ENCODE results near the gene DDX59. TPM values are rescaled to one million over a fixed set of nuclear protein-coding genes. Genes with fewer than 3 reads are reported as not detected.
"Not testable (repeated sequence)": the region's sequence is repeated elsewhere in the genome, so short reads cannot be mapped to it uniquely, and the experiment has no call there.

The DDX59 gene
- total RNA-seq, 1 experiment from 2014 or later: 24.6 TPM

DNA sequence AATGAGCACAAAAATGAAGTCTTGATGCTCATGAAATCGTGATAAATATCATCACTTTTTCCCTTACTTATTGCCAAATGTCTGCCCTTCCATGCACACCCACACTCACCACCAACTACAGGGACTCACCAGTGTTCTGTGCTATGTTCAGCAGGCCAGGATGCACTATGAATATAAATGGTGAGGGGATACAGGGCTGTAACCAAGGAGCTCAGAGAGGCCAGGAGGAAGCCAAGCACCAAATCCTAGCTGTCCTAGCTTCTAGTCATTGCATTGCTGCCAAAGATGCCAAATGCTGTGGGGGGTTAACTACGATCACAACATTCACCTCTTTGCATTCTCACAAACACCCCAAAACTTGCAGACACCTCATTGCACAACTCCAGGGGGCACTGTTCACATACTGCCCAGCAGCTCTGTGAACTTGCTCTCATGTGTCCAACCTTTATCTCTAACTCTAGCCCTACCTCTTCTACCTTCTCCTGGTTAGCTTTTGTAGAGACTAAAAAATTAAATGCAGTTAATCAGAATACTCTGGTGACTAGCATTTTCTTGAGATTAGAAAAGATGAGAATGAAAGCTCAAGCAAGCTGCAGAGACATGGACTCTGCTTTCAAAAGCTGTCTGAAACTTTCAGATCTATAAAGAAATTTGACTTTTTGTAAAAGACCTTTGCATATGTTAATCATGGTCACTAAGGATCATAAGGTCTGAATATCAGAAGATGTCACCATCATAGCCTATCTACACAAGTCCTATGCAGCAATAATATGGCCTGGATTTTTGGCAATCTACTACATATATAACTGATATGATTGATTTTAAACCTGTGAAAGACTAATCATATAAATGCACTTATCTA is 35.2 kb downstream of the DDX59 start:
- intact Hi-C loops (cut with micrococcal nuclease): no loop called here
- no peak overlapping the region for H3K4me3 ChIP-seq (ENCODE audit: low read length)
- H3K27ac ChIP-seq (ENCODE audit: low read length): no peak overlapping the region
- no peaks in the 10 kb centered on the region for H3K36me3 ChIP-seq (ENCODE audit: low read depth, low read length)
- ChIA-PET POLR2A (ENCODE audit: unreplicated experiment) (no interaction called here), CTCF (no interaction called here)
- ATAC-seq (no peak), DNase-seq (no peak)
- no peak overlapping the region for H3K9ac ChIP-seq (ENCODE audit: low read length)
- no peaks in the 10 kb centered on the region for H3F3A ChIP-seq (ENCODE audit: low read length, unreplicated experiment)
- no peak overlapping the region for H2AFZ ChIP-seq (ENCODE audit: low read length)
- no peak for TF ChIP-seq EZH2 (IDR thresholded peaks at IDR 0.05; ENCODE audit: low read length, unreplicated experiment)
- no peak for TF ChIP-seq EZH2phosphoT487 (IDR thresholded peaks at IDR 0.05; ENCODE audit: borderline replicate concordance, low read length)
- TF ChIP-seq, protein P1, sequence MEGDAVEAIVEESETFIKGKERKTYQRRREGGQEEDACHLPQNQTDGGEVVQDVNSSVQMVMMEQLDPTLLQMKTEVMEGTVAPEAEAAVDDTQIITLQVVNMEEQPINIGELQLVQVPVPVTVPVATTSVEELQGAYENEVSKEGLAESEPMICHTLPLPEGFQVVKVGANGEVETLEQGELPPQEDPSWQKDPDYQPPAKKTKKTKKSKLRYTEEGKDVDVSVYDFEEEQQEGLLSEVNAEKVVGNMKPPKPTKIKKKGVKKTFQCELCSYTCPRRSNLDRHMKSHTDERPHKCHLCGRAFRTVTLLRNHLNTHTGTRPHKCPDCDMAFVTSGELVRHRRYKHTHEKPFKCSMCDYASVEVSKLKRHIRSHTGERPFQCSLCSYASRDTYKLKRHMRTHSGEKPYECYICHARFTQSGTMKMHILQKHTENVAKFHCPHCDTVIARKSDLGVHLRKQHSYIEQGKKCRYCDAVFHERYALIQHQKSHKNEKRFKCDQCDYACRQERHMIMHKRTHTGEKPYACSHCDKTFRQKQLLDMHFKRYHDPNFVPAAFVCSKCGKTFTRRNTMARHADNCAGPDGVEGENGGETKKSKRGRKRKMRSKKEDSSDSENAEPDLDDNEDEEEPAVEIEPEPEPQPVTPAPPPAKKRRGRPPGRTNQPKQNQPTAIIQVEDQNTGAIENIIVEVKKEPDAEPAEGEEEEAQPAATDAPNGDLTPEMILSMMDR (conservative IDR thresholded peaks at IDR 0.05; ENCODE audit: low read depth, low read length): peak; percentile 60
- H3K4me2 ChIP-seq (ENCODE audit: low read length): no peak overlapping the region
- no peaks in the 10 kb centered on the region for H4K20me1 ChIP-seq (ENCODE audit: low read length)
- BruUV-seq (replicated peaks): no TSS peak
- no peaks in the 10 kb centered on the region for H3K9me3 ChIP-seq (ENCODE audit: low read length)
- no peaks in the 10 kb centered on the region for H3K9me2 ChIP-seq (replicated peaks; ENCODE audit: low read length)
- H3K4me1 ChIP-seq (ENCODE audit: insufficient read depth, low read length): peaks cover 1% of the 10 kb centered on the region; the same call in 1 of the 2 replicates
- H3K79me2 ChIP-seq (ENCODE audit: low read length): no peaks in the 10 kb centered on the region
- no peaks in the 10 kb centered on the region for H3K27me3 ChIP-seq (ENCODE audit: low read length)

GRCh38 chr1:200631375-200631774 is 38.3 kb downstream of the DDX59 start:
- ChIA-PET POLR2A (ENCODE audit: unreplicated experiment) (no interaction called here), CTCF (no interaction called here)

DNA sequence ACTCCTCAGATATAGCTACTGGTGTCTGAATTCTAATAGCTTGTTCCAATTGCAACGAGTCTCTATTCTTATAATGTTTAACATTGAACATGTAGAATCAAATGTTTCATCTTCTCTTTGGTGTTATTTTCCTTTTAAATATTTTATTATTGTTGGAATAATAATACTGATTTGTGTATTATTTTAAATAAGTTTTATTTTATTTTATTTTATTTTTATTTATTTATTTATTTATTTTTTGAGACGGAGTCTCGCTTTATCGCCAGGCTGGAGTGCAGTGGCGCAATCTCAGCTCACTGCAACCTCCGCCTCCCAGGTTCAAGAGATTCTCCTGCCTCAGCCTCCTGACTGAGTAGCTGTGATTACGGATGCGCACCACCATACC is 39.2 kb downstream of the DDX59 start:
- H3K36me3 ChIP-seq (ENCODE audit: low read depth, low read length); POLR2A ChIA-PET (ENCODE audit: unreplicated experiment); H4K20me1 ChIP-seq (ENCODE audit: low read length); H3K9me2 ChIP-seq (replicated peaks; ENCODE audit: low read length); H3F3A ChIP-seq (ENCODE audit: low read length, unreplicated experiment); ATAC-seq; H3K27me3 ChIP-seq (ENCODE audit: low read length); DNase-seq; H3K4me3 ChIP-seq (ENCODE audit: low read length); H3K79me2 ChIP-seq (ENCODE audit: low read length); H3K4me1 ChIP-seq (ENCODE audit: insufficient read depth, low read length); H3K9me3 ChIP-seq (ENCODE audit: low read length); H3K9ac ChIP-seq (ENCODE audit: low read length); H3K4me2 ChIP-seq (ENCODE audit: low read length); H2AFZ ChIP-seq (ENCODE audit: low read length); H3K27ac ChIP-seq (ENCODE audit: low read length); intact Hi-C loops (cut with micrococcal nuclease); BruUV-seq (replicated peaks): not testable (repeated sequence)
- CTCF ChIA-PET: interaction anchor here (0.7 kb wide), 1 partner anchor 171 kb away, joined by 4 read pairs; no protein-coding TSS in a partner anchor

More at GRCh38 chr1:200631375-200631774, 38.3 kb downstream of the DDX59 start:
- no peaks in the 10 kb centered on the region for H3K27me3 ChIP-seq (ENCODE audit: low read length)
- ATAC-seq: no peak
- intact Hi-C loops (cut with micrococcal nuclease): no loop called here
- no peaks in the 10 kb centered on the region for H3K79me2 ChIP-seq (ENCODE audit: low read length)
- no peaks in the 10 kb centered on the region for H3K36me3 ChIP-seq (ENCODE audit: low read depth, low read length)
- no peak overlapping the region for H2AFZ ChIP-seq (ENCODE audit: low read length)
- H3K4me1 ChIP-seq (ENCODE audit: insufficient read depth, low read length): no peaks in the 10 kb centered on the region
- H3K9ac ChIP-seq (ENCODE audit: low read length): no peak overlapping the region
- no peak overlapping the region for H3K27ac ChIP-seq (ENCODE audit: low read length)
- no peaks in the 10 kb centered on the region for H4K20me1 ChIP-seq (ENCODE audit: low read length)
- H3K4me2 ChIP-seq (ENCODE audit: low read length): no peak overlapping the region
- no peak overlapping the region for H3K4me3 ChIP-seq (ENCODE audit: low read length)
- no peak for DNase-seq
- no TSS peak for BruUV-seq (replicated peaks)
- H3K9me3 ChIP-seq (ENCODE audit: low read length): no peaks in the 10 kb centered on the region
- TF ChIP-seq EZH2 (IDR thresholded peaks at IDR 0.05; ENCODE audit: low read length, unreplicated experiment): no peak
- TF ChIP-seq, protein P1 (conservative IDR thresholded peaks at IDR 0.05; ENCODE audit: low read depth, low read length): no peak
- no peaks in the 10 kb centered on the region for H3K9me2 ChIP-seq (replicated peaks; ENCODE audit: low read length)
- no peaks in the 10 kb centered on the region for H3F3A ChIP-seq (ENCODE audit: low read length, unreplicated experiment)

Data from PC-3 (cell line).